Transverse colon (tissue), 4 donors: ENCODE results near the gene PRDM5. TPM values are rescaled to one million over a fixed set of nuclear protein-coding genes. Genes with fewer than 3 reads are reported as not detected.

Experiments used
- DNase-seq: peaks from one replicate; pipeline ENCODE4 v3.0.0-alpha.2; 2019
- H3K27ac ChIP-seq, 4 donors: fragments of 200-600 bp; sonication (generic); 2 replicates each; pipeline ENCODE4 v1.5.1; 2016 to 2018; ENCODE audit warnings: inconsistent platforms in 4 of 4
- H3K27me3 ChIP-seq: fragments of 200-600 bp; sonication (generic); 2 replicates; pipeline ENCODE4 v1.5.1; 2017; ENCODE audit warnings: inconsistent platforms
- H3K36me3 ChIP-seq, 4 donors: fragments of 200-600 bp; sonication (generic); 2 replicates each; pipeline ENCODE4 v1.5.1; 2017 to 2019; ENCODE audit warnings: inconsistent platforms in 4 of 4
- H3K4me1 ChIP-seq, 4 donors: fragments of 200-600 bp; sonication (generic); 2 replicates each; pipeline ENCODE4 v1.5.1; 2017 to 2020; ENCODE audit warnings: inconsistent platforms in 4 of 4
- H3K4me3 ChIP-seq, 4 donors: fragments of 200-600 bp; sonication (generic); 1 replicate in 1 of 4; 2 replicates in 3 of 4; pipeline versions ENCODE4 v1.5.1 to v1.6.1; 2017 to 2019; ENCODE audit warnings: inconsistent platforms in 4 of 4
- H3K9me3 ChIP-seq, 2 donors: fragments of 200-600 bp; sonication (generic); 2 replicates each; pipeline ENCODE4 v1.5.1; 2017 to 2019; ENCODE audit warnings: inconsistent platforms in 2 of 2
- CTCF ChIP-seq, 5 experiments: fragments of 200-600 bp in 3 of 5; fragments of 450-650 bp in 2 of 5; sonication (generic) in 3 of 5; IDR thresholded peaks; 1 replicate in 2 of 5; 2 replicates in 3 of 5; pipeline ENCODE4 v1.5.1; 2016 to 2017; ENCODE audit warnings: antibody characterized with exemption in 5 of 5, inconsistent platforms in 3 of 5, mild to moderate bottlenecking in 2 of 5, moderate library complexity in 1 of 5
- EP300 ChIP-seq: sonication (generic); formaldehyde crosslinking; IDR thresholded peaks from one replicate; pipeline ENCODE4 v1.6.1; 2017; ENCODE audit warnings: antibody characterized with exemption, low read depth
- POLR2A ChIP-seq: fragments of 450-650 bp; IDR thresholded peaks from one replicate; pipeline ENCODE4 v1.6.1; 2016; ENCODE audit warnings: antibody characterized with exemption, mild to moderate bottlenecking, moderate library complexity
- POLR2AphosphoS5 ChIP-seq, 3 donors: sonication (generic); formaldehyde crosslinking; IDR thresholded peaks; one replicate each; pipeline ENCODE4 v1.6.1; 2016; ENCODE audit warnings: antibody characterized with exemption in 3 of 3
- WGBS, 2 donors: methylation state at CpG; one replicate each; pipeline ENCODE4 v1.1.5; 2018; ENCODE audit warnings: low coverage in 1 of 2; 5-methylcytosine and 5-hydroxymethylcytosine counted together
- in situ Hi-C, 4 donors: fragments of 200-750 bp; cut with MboI; loops; one replicate each; pipeline versions ENCODE4 v1.15.0 to v1.15.1; 2017; ENCODE audit warnings: low sequenced_read_pairs in 3 of 4, low pct_ligation_motif_present in 1 of 4, low pct_unique_long_range_greater_than_20kb in 1 of 4
- intact Hi-C: fragments of 100-400 bp; cut with DNase I; formaldehyde crosslinking; loops from one replicate; pipeline ENCODE4 v1.15.1; 2023; ENCODE audit warnings: low total_unique reads
- total RNA-seq, 4 donors: library from RNA; depleted of rRNA; stranded (reverse); fragments of >200 nt; gene quantifications; one replicate each; pipeline ENCODE4 v1.1.0, GENCODE V29; 2016

The PRDM5 gene
- total RNA-seq, 4 donors from 2014 or later = 3.8 to 7.9 (median 6.9) TPM

GRCh38 chr4:120881846-120882245 lies 40.7 kb downstream of the PRDM5 start:
- in situ Hi-C loops (no loop called here), intact Hi-C loops (no loop called here)
- TF ChIP-seq POLR2AphosphoS5 (IDR thresholded peaks at IDR 0.05) (no peak), EP300 (no peak), POLR2A (no peak), CTCF (IDR thresholded peaks at IDR 0.05) (no peak)
- no peak for DNase-seq
- H3K27me3 ChIP-seq = no peaks in the 10 kb centered on the region
- H3K36me3 ChIP-seq = no peaks in the 10 kb centered on the region
- WGBS, 2 donors = 99 to 100% methylated on average over 2 to 4 of the region's 4 CpGs
- H3K27ac ChIP-seq = no peak overlapping the region
- H3K4me1 ChIP-seq = peaks cover 0 to 10% (median 6%) of the 10 kb centered on the region in 4 donors
- H3K4me3 ChIP-seq = no peak overlapping the region
- H3K9me3 ChIP-seq = peaks cover 0 to 5% of the 10 kb centered on the region in 2 donors

- Histone ChIP-seq H3K27me3 (no peaks in the 10 kb centered on the region), H3K4me3 (no peak overlapping the region), H3K4me1 (peaks cover 0 to 14% (median 8%) of the 10 kb centered on the region in 4 donors), H3K27ac (no peak overlapping the region), H3K9me3 (peaks cover 0 to 5% of the 10 kb centered on the region in 2 donors), H3K36me3 (no peaks in the 10 kb centered on the region)
- in situ Hi-C loops (no loop called here), intact Hi-C loops (no loop called here)
- DNase-seq = no peak
- TF ChIP-seq POLR2AphosphoS5 (IDR thresholded peaks at IDR 0.05) = no peak
- no peak for TF ChIP-seq POLR2A
- TF ChIP-seq CTCF (IDR thresholded peaks at IDR 0.05) = no peak
- no peak for TF ChIP-seq EP300
- WGBS, 2 donors = 89 to 93% methylated on average over 2 of the region's 2 CpGs
Observed at GRCh38 chr4:120881351-120881750, 41.2 kb downstream of the PRDM5 start.

- Histone ChIP-seq H3K27me3 (no peaks in the 10 kb centered on the region), H3K4me3 (no peak overlapping the region), H3K4me1 (peaks cover 0 to 22% (median 8%) of the 10 kb centered on the region in 4 donors), H3K36me3 (no peaks in the 10 kb centered on the region), H3K27ac (peak overlapping the region; percentile 56 to 70 (median 60)), H3K9me3 (peaks cover 0 to 5% of the 10 kb centered on the region in 2 donors)
- DNase-seq = no peak
- WGBS, 2 donors = 34 to 42% methylated on average over 3 of the region's 3 CpGs
- in situ Hi-C loops = no loop called here
- intact Hi-C loops = no loop called here
- TF ChIP-seq POLR2AphosphoS5 (IDR thresholded peaks at IDR 0.05) = no peak
- TF ChIP-seq POLR2A = no peak
- no peak for TF ChIP-seq EP300
- TF ChIP-seq CTCF (IDR thresholded peaks at IDR 0.05) = no peak
Observed at GRCh38 chr4:120877021-120877420, 45.5 kb downstream of the PRDM5 start.

- H3K4me1 ChIP-seq = peaks cover 0 to 27% (median 8%) of the 10 kb centered on the region in 4 donors
- in situ Hi-C loops (no loop called here), intact Hi-C loops (no loop called here)
- DNase-seq = no peak
- no peak for TF ChIP-seq POLR2A
- TF ChIP-seq POLR2AphosphoS5 (IDR thresholded peaks at IDR 0.05) = no peak
- TF ChIP-seq CTCF (IDR thresholded peaks at IDR 0.05) = no peak
- TF ChIP-seq EP300 = no peak
- no peak overlapping the region for H3K27ac ChIP-seq
- no peaks in the 10 kb centered on the region for H3K36me3 ChIP-seq
- H3K4me3 ChIP-seq = no peak overlapping the region
- no peaks in the 10 kb centered on the region for H3K27me3 ChIP-seq
- no peaks in the 10 kb centered on the region for H3K9me3 ChIP-seq
- 91% methylated on average over 4 of the region's 4 CpGs; no CpG with 5 or more reads in 1 of the 2 donors for WGBS, 2 donors
Observed at GRCh38 chr4:120874792-120875774, 47.4 kb downstream of the PRDM5 start.
